ENCODE measurements around the gene NLRP12. TPM values are rescaled to one million over a fixed set of nuclear protein-coding genes. Genes with fewer than 3 reads are reported as not detected.

NLRP12 gene
- total RNA-seq, 4 donors from 2014 or later: under 0.01 to 1.8 (median 0.30) TPM

GRCh38 chr19:53828531-53828930, 4.4 kb upstream of the NLRP12 start:
- H3K27me3 ChIP-seq: peaks cover 0 to 51% (median 0%) of the 10 kb centered on the region in 4 donors
- H3K4me1 ChIP-seq: no peaks in the 10 kb centered on the region
- TF ChIP-seq EP300 (IDR thresholded peaks at IDR 0.05) (no peak), POLR2A (IDR thresholded peaks at IDR 0.05; ENCODE audit: low read depth) (no peak), POLR2AphosphoS5 (IDR thresholded peaks at IDR 0.05) (no peak)
- TF ChIP-seq, protein P1, sequence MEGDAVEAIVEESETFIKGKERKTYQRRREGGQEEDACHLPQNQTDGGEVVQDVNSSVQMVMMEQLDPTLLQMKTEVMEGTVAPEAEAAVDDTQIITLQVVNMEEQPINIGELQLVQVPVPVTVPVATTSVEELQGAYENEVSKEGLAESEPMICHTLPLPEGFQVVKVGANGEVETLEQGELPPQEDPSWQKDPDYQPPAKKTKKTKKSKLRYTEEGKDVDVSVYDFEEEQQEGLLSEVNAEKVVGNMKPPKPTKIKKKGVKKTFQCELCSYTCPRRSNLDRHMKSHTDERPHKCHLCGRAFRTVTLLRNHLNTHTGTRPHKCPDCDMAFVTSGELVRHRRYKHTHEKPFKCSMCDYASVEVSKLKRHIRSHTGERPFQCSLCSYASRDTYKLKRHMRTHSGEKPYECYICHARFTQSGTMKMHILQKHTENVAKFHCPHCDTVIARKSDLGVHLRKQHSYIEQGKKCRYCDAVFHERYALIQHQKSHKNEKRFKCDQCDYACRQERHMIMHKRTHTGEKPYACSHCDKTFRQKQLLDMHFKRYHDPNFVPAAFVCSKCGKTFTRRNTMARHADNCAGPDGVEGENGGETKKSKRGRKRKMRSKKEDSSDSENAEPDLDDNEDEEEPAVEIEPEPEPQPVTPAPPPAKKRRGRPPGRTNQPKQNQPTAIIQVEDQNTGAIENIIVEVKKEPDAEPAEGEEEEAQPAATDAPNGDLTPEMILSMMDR (IDR thresholded peaks at IDR 0.05): no peak
- H3K27ac ChIP-seq (replicated peaks in 1 of 4): no peak overlapping the region
- no peak for DNase-seq (ENCODE audit: extremely low spot score)
- H3K36me3 ChIP-seq: no peaks in the 10 kb centered on the region
- no peaks in the 10 kb centered on the region for H3K9me3 ChIP-seq
- intact Hi-C loops (cut with DNase I): no loop called here
- WGBS: 60% methylated on average over 3 of the region's 3 CpGs
- H3K4me3 ChIP-seq: no peak overlapping the region

DNA sequence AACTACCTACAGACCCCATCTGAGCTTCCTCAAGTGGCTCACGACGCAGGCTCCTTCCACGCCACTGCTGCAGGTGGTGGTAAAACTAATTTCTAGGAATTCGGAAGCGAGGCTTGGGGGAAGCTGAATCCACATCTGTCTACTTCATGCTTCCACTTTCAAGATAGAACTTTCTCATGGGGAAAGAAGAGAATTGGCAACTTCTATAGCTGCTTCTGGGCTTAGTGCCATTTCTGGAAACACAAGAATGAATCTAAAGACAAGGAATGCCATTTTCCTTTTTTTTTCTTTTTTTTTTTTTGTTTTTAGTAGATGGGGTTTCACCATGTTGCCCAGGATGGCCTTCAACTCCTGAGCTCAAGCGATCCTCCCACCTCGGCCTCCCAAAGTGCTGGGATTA, 2.8 kb upstream of the NLRP12 start:
- Histone ChIP-seq H3K27ac (replicated peaks in 1 of 4) (no peak overlapping the region), H3K4me3 (no peak overlapping the region), H3K36me3 (no peaks in the 10 kb centered on the region), H3K27me3 (peaks cover 0 to 52% (median 0%) of the 10 kb centered on the region in 4 donors), H3K9me3 (no peaks in the 10 kb centered on the region), H3K4me1 (no peaks in the 10 kb centered on the region)
- TF ChIP-seq POLR2AphosphoS5 (IDR thresholded peaks at IDR 0.05): no peak
- no peak for TF ChIP-seq EP300 (IDR thresholded peaks at IDR 0.05)
- TF ChIP-seq, protein P1 (IDR thresholded peaks at IDR 0.05): no peak
- no peak for TF ChIP-seq POLR2A (IDR thresholded peaks at IDR 0.05; ENCODE audit: low read depth)
- WGBS: 69% methylated on average over 7 of the region's 7 CpGs
- intact Hi-C loops (cut with DNase I): no loop called here
- no peak for DNase-seq (ENCODE audit: extremely low spot score)

DNA sequence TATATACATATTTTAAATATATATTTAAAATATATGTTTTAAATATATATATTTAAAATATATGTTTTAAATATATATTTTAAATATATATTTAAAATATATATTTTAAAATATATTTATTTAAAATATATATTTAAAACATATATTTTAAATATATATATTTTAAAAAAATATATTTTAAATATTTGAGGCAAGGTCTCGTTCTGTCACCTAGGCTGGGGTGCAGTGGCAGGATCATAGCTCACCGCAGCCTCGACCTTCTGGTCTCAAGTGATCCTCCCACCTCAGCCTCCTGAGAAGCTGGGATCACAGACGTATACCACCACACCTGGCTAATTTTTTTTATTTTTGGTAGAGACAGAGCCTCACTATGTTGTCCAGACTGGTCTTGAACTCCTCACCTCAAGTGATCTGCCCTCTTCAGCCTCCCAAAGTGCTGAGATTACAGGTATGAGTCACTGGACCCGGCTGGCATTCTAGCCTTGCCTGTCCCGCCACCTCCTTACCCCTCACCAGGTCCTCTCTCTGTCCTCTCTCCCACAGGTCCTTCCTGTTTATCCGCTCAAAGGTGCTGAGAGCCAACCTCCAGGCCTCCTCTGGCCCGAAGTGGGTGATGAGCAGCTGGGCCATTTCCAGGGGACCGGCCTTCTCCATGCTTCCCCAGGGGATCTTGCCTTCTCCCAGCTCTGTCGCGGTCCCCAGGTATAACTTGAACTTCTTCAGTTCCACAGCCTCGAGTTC, 564 bp downstream of the NLRP12 start:
- no peaks in the 10 kb centered on the region for H3K9me3 ChIP-seq
- DNase-seq (ENCODE audit: extremely low spot score): no peak
- H3K4me1 ChIP-seq: no peaks in the 10 kb centered on the region
- TF ChIP-seq, protein P1 (IDR thresholded peaks at IDR 0.05): no peak
- 74% methylated on average over 12 of the region's 12 CpGs for WGBS
- no peak overlapping the region for H3K27ac ChIP-seq (replicated peaks in 1 of 4)
- peak overlapping the region in 1 of 4 donors; percentile 35 for H3K4me3 ChIP-seq
- intact Hi-C loops (cut with DNase I): no loop called here
- no peaks in the 10 kb centered on the region for H3K36me3 ChIP-seq
- H3K27me3 ChIP-seq: peaks cover 0 to 32% (median 0%) of the 10 kb centered on the region in 4 donors

GRCh38 chr19:53819861-53820260, 4.3 kb downstream of the NLRP12 start:
- Histone ChIP-seq H3K36me3 (no peaks in the 10 kb centered on the region), H3K27ac (replicated peaks in 1 of 4) (no peak overlapping the region), H3K4me3 (no peak overlapping the region), H3K4me1 (no peaks in the 10 kb centered on the region), H3K9me3 (no peaks in the 10 kb centered on the region), H3K27me3 (peaks cover 0 to 27% (median 0%) of the 10 kb centered on the region in 4 donors)
- intact Hi-C loops (cut with DNase I): no loop called here
- no peak for DNase-seq (ENCODE audit: extremely low spot score)
- TF ChIP-seq POLR2AphosphoS5 (IDR thresholded peaks at IDR 0.05): no peak
- no peak for TF ChIP-seq EP300 (IDR thresholded peaks at IDR 0.05)
- TF ChIP-seq, protein P1 (IDR thresholded peaks at IDR 0.05): no peak
- TF ChIP-seq POLR2A (IDR thresholded peaks at IDR 0.05; ENCODE audit: low read depth): no peak
- WGBS: 74% methylated on average over 5 of the region's 5 CpGs

- intact Hi-C loops (cut with DNase I): no loop called here
- WGBS: 74% methylated on average over 13 of the region's 13 CpGs
- H3K9me3 ChIP-seq: no peaks in the 10 kb centered on the region
- peaks cover 0 to 16% (median 0%) of the 10 kb centered on the region in 4 donors for H3K27me3 ChIP-seq
- no peak overlapping the region for H3K27ac ChIP-seq (replicated peaks in 1 of 4)
- no peak for DNase-seq (ENCODE audit: extremely low spot score)
- H3K36me3 ChIP-seq: no peaks in the 10 kb centered on the region
- TF ChIP-seq EP300 (IDR thresholded peaks at IDR 0.05) (no peak), POLR2A (IDR thresholded peaks at IDR 0.05; ENCODE audit: low read depth) (no peak), POLR2AphosphoS5 (IDR thresholded peaks at IDR 0.05) (no peak)
- TF ChIP-seq, protein P1 (IDR thresholded peaks at IDR 0.05): no peak
- no peaks in the 10 kb centered on the region for H3K4me1 ChIP-seq
- no peak overlapping the region for H3K4me3 ChIP-seq
These were observed 5.4 kb downstream of the NLRP12 start for GRCh38 chr19:53818756-53819155.
